ENCODE data around the gene CHMP6.

CHMP6 gene

DNA sequence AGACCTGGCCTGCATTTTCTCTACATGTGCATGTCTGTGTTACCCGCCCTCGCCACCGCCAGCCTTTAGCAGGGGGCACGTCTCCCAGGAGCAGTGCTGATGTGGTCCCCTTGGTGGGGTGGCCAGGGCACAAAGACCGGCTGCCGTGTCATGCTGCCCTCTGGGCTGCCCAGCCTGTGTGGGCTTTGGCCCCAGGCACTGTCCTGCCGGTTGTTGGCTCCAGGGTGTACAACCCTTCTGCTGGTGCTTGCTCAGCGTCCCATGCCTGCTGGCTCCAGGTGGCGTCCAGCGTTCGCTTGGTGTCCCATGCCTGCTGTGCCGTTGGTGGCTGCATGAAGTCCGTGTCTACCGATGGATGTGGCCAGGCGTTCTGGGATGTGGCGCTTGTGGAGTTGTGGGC is 47.5 kb downstream of the CHMP6 start:
- no peak overlapping the region for H3K27ac Mint-ChIP-seq
- peaks cover 3% of the 10 kb centered on the region for H3K36me3 Mint-ChIP-seq (ENCODE audit: low read depth)
- peaks cover 20% of the 10 kb centered on the region for H3K4me1 Mint-ChIP-seq (ENCODE audit: low read depth)
- no peak overlapping the region for H3K4me3 Mint-ChIP-seq
- H3K27me3 Mint-ChIP-seq = peaks cover 19% of the 10 kb centered on the region
- H3K9me3 Mint-ChIP-seq = no peaks in the 10 kb centered on the region
- no peak for DNase-seq

DNA sequence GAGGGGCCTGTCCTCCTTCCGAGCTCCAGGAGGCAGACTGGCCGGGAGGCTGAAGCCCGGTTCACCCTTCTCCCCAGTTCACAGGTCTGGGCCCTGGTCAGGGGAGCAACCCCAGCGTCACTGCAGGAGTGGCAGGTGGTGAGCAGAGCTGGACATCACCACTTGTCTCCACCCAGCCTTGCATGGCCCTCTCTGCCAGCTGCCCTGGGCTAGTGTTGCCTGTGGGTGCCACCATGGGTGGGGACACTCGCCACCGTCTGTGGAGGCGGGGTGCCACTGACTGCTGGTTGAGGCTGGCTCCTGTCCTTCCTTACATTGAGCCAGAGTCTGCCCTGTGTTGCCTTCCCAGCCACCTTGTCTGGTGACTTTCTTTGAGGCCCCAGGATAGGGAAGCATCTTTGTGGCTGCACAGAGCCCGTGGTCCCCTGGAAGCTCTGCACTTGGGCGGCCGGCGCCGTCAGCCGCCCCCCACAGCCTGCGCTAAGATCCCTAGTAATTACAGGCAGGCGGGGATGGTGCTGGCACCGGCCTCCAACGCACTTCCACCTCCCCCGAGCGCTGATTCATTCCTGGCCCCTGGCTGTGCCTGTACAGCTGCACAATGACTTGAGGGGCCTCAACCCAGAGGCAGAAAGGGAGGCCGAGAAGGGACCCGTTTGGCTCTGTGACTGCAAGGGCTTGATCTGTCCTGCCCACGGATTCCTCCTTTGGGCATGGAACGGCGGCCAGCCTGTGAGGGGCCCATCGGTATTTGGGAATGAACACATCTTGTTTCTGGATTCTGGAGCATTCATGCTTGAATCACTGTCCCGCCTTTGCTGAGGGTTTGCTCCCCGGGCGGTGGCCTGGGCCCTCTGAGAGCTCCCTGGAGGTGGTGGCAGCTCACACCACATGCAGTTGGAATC is 48.5 kb downstream of the CHMP6 start:
- Mint-ChIP-seq H3K27me3 (peaks cover 17% of the 10 kb centered on the region), H3K36me3 (ENCODE audit: low read depth) (peaks cover 3% of the 10 kb centered on the region), H3K4me3 (no peak overlapping the region), H3K4me1 (ENCODE audit: low read depth) (peaks cover 18% of the 10 kb centered on the region), H3K9me3 (no peaks in the 10 kb centered on the region), H3K27ac (no peak overlapping the region)
- DNase-seq = no peak

DNA sequence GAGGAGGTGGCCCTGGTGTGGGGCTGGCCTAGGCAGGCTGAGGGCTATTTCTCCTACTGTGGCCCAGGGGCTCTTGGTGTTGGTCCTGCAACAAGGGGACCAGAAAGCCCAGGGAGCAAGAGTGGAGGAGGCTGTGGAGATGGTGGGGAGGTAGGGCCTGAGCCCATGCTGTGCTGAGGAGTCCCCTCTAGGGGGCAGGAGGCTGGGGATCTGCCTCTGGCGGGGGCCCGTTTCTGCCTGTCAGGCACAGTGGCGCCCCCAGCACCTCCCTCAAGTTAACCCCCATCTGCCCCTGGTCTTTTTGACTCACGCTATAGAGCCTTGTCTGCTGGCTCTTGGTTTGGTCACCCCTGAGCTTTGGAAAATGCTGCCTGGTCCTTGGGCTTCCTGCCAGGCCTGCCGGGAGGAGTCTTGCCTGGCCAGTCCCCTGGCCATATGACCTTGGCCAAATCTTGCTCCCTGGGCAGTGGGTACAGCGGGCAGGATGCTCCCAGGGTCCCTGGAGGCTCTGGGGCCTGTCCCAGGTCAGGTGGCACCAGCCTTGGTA is 49.2 kb downstream of the CHMP6 start:
- Mint-ChIP-seq H3K36me3 (ENCODE audit: low read depth) (peaks cover 3% of the 10 kb centered on the region), H3K27ac (no peak overlapping the region), H3K4me1 (ENCODE audit: low read depth) (peaks cover 15% of the 10 kb centered on the region), H3K27me3 (peaks cover 14% of the 10 kb centered on the region), H3K4me3 (no peak overlapping the region), H3K9me3 (no peaks in the 10 kb centered on the region)
- no peak for DNase-seq

DNA sequence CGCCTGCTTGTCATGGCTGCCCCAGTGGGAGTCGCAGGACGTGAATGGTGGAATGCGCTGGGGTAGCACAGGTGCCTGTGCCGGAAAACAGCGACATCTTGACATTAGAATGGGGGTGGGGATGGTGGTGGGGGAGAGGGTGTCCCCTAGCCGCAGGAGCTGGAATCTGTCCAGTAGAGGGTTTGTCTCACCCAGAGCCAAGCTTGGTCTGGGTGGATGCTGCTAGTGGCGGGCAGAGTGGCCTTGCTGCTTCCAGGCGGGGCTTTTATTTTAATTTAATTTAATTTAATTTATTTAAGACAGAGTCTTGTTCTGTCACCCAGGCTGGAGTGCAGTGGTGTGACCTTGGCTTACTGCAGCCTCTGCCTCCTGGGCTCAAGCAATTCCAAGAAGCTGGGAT is 51.0 kb downstream of the CHMP6 start:
- H3K27ac Mint-ChIP-seq = no peak overlapping the region
- no peak overlapping the region for H3K4me3 Mint-ChIP-seq
- peaks cover 2% of the 10 kb centered on the region for H3K36me3 Mint-ChIP-seq (ENCODE audit: low read depth)
- H3K4me1 Mint-ChIP-seq (ENCODE audit: low read depth) = peaks cover 6% of the 10 kb centered on the region
- no peak for DNase-seq
- no peaks in the 10 kb centered on the region for H3K27me3 Mint-ChIP-seq
- no peaks in the 10 kb centered on the region for H3K9me3 Mint-ChIP-seq

DNA sequence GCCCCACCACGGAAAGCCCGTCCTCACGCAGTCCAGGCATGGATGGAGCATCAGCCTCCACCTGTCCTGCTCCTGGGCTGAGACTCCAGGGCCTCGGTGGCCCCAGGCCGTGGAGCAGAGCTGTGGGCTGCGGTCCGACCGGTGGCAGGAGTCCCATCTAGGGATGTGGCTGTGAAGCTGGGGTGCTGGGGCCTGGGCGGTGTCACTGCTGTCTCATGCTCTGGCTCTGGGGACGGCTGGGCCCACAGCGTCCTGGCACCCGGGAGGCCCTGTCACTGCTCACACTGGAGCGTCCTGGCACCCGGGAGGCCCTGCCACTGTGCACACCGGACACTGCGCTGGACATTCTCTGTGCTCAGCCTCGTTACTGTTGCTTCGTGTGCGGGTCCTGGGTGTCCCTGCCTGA is 51.7 kb downstream of the CHMP6 start:
- no peaks in the 10 kb centered on the region for H3K36me3 Mint-ChIP-seq (ENCODE audit: low read depth)
- no peak overlapping the region for H3K27ac Mint-ChIP-seq

DNA sequence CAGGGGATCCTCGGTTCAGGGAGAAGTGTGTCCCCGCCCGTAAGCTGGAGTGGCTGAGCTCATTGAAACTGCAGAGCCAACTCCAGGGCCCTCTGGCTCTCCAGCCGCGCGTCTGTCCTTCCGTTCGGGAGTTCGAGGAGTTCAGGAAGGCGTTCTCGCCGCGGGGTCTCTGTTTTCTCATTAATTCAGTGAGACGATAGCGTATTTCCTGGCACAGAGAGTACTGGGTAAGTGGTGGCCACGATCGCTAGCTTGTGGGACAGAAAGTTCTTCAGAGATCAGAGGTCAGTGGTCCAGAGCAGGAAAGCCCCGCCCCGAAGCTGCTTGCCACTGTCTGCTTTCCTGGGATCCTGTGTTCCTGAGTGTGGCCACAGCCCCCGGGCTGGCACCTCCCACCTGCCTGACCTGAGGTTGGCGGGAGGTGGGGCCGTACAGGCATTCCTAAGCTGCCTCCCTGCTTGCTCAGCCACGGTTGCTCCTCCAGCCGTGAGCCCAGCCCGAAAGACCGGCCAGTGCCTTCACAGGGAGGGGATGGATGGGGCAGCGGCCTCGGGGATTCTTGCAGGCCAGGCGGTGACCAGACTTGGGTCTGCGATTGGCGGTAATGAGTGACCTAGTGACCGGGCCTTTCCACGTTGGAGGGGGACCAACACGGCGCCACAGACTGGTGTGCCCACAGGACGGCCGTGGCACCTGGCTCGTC is 52.2 kb downstream of the CHMP6 start:
- Mint-ChIP-seq H3K36me3 (ENCODE audit: low read depth) (no peaks in the 10 kb centered on the region), H3K4me1 (ENCODE audit: low read depth) (peaks cover 9% of the 10 kb centered on the region), H3K4me3 (no peak overlapping the region), H3K27ac (no peak overlapping the region), H3K27me3 (no peaks in the 10 kb centered on the region), H3K9me3 (no peaks in the 10 kb centered on the region)
- DNase-seq = no peak

More for the DNA sequence above, 51.7 kb downstream of the CHMP6 start:
- no peak overlapping the region for H3K4me3 Mint-ChIP-seq
- H3K4me1 Mint-ChIP-seq (ENCODE audit: low read depth) = peaks cover 5% of the 10 kb centered on the region
- H3K9me3 Mint-ChIP-seq = no peaks in the 10 kb centered on the region
- no peak for DNase-seq
- no peaks in the 10 kb centered on the region for H3K27me3 Mint-ChIP-seq

DNA sequence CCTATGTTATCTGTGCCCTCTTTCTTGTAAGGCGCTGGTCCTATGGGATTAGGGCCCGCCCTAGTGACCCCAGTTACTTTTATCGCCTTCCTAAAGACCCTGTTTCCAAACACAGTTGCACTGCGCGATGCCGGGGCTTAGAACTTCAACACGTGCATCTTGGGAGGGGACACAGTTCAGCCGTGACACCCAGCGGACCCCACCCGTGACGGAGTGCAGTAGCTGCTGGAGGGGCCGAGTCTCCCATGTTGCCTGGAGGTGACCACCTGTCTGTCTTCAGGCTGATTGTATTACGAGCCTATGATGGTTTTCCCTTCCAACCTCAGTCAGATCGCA is 52.8 kb downstream of the CHMP6 start:
- no peak overlapping the region for H3K27ac Mint-ChIP-seq
- no peaks in the 10 kb centered on the region for H3K36me3 Mint-ChIP-seq (ENCODE audit: low read depth)
- no peak overlapping the region for H3K4me3 Mint-ChIP-seq
- DNase-seq = no peak
- peaks cover 14% of the 10 kb centered on the region for H3K4me1 Mint-ChIP-seq (ENCODE audit: low read depth)
- H3K27me3 Mint-ChIP-seq = no peaks in the 10 kb centered on the region
- no peaks in the 10 kb centered on the region for H3K9me3 Mint-ChIP-seq

DNA sequence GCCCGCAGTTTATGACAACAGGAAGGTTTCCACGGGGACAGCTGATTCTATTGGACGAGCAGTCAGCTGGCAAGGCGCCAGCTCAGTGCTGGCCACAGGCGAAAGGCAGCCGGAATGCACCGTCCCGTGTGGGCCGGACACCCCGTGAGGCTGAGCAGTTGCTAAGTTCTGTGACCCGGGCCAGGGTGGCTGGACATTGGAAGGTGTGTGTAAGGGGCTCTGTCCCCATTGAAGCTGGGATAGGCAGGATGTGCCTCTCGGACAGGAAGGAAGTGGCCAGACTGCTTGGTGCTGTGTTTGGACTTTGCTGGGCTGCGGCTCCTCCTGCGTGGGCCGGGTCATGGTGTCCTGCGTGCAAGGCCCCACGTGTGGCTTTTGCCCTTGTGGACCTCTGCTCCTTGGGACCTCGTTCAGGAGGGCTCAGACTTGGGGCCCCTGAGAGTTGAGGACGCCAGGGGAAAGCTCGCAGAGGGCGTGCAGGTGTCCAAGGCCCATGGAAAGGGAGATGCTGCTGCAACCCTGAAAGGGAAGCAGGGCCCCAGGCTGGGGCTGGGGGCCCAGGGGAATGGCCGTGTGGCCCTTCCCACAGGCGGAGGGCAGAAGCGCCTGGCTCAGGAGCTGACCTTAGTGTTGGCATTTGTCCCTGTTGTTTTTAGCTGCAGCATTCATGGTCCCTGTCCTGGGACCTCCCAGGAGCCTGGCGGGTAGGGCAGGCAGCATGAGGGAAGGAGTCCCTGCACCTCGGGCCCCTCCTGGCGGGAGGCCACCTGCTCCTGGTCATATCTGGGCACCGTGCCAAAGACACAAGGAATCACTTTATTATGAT is 53.3 kb downstream of the CHMP6 start:
- H3K9me3 Mint-ChIP-seq = no peaks in the 10 kb centered on the region
- no peak overlapping the region for H3K27ac Mint-ChIP-seq
- no peaks in the 10 kb centered on the region for H3K36me3 Mint-ChIP-seq (ENCODE audit: low read depth)
- no peak for DNase-seq
- H3K4me1 Mint-ChIP-seq (ENCODE audit: low read depth) = peaks cover 18% of the 10 kb centered on the region
- H3K4me3 Mint-ChIP-seq = no peak overlapping the region
- H3K27me3 Mint-ChIP-seq = no peaks in the 10 kb centered on the region

DNA sequence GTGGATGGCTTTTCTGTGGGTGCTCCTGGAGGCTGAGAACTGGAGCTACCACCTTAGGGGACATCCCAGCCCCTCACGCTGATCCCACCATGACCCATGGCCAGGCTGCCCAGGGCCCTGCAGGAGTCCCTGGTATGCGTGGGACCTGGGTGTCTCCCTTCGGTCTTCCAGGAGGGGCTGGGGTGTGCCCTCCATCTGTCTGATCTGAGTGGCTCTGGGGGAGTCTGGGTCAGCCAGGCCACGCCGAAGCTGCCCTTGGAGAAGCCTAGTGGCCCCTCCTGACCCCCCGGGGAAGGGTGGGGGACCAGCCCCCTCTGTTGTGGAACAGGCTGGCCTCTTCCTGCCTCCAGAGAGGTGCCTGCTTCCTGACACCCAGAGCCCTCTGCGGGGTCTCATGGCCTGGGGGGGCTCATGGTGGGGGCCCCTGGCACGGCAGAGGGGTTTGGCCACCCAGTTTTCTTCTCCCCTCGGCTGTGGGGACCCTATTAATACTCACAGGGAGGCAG is 54.0 kb downstream of the CHMP6 start:
- Mint-ChIP-seq H3K27ac (no peak overlapping the region), H3K4me3 (no peak overlapping the region), H3K9me3 (no peaks in the 10 kb centered on the region), H3K4me1 (ENCODE audit: low read depth) (peaks cover 14% of the 10 kb centered on the region), H3K36me3 (ENCODE audit: low read depth) (no peaks in the 10 kb centered on the region), H3K27me3 (no peaks in the 10 kb centered on the region)
- no peak for DNase-seq

DNA sequence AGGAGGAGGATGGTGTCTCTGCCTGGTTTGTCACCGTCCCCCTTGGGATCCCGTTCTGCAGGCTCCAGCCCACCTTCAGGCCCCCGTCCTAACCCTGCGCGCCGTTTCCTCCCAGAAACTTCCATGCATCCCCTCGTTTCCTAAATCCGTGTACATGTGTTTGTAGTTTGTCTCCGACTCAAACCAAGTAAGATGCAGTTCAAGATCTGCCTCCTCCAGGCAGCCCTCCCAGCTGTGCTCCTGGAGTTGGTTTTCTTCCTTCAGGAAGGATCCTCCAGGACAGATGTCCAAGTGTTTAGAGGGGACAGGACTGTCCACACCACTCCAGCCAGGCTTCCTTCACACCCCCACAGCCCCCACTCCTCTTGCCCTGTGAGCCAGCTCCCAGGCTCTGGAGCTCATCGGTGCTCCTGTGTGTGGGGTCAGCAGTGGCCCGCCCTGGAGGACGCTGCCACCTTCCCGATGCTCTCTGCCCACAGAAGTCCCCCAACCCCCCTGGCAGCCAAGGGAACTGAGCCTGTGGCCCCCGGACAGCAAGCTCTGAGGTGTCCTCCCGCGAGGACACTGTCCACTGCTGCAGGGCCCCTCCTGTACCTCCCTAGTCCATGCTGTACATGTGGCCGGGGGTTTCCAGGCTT is 54.6 kb downstream of the CHMP6 start:
- H3K27ac Mint-ChIP-seq = no peak overlapping the region
- H3K9me3 Mint-ChIP-seq = no peaks in the 10 kb centered on the region
- no peak overlapping the region for H3K4me3 Mint-ChIP-seq
- H3K27me3 Mint-ChIP-seq = no peaks in the 10 kb centered on the region
- no peaks in the 10 kb centered on the region for H3K36me3 Mint-ChIP-seq (ENCODE audit: low read depth)
- DNase-seq = no peak
- H3K4me1 Mint-ChIP-seq (ENCODE audit: low read depth) = peaks cover 14% of the 10 kb centered on the region

DNA sequence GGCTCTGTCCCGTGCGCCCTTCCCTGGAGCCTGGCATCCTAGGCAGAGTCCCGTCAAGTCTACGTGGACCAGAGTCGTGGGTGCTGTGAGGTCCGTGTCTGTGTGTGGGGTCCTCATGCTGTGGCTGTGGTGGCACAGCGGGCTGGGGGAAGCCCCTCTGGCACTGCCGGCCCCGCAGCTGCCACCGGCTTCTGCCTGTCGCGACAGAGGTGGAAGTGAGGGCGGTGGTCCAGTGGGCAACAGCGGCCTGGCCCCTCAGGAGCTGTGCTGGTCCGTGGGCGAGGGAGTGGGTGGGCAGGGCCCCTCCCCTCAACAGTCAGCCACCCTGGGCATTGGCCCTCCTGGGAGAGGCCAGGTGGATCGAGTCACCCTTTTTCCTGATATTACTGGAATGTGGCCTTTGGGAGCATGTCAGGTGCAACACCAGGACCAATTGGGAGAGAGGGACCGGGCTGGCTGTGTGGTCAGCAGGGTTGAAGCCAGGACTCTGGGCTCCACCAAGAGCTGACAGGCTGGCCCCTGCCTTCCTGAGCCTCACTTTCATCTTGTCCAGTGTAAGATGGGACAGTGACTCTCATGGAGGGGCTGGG is 55.2 kb downstream of the CHMP6 start:
- DNase-seq = no peak
- Mint-ChIP-seq H3K36me3 (ENCODE audit: low read depth) (no peaks in the 10 kb centered on the region), H3K4me3 (no peak overlapping the region), H3K4me1 (ENCODE audit: low read depth) (peaks cover 14% of the 10 kb centered on the region), H3K27me3 (no peaks in the 10 kb centered on the region), H3K9me3 (no peaks in the 10 kb centered on the region), H3K27ac (no peak overlapping the region)

DNA sequence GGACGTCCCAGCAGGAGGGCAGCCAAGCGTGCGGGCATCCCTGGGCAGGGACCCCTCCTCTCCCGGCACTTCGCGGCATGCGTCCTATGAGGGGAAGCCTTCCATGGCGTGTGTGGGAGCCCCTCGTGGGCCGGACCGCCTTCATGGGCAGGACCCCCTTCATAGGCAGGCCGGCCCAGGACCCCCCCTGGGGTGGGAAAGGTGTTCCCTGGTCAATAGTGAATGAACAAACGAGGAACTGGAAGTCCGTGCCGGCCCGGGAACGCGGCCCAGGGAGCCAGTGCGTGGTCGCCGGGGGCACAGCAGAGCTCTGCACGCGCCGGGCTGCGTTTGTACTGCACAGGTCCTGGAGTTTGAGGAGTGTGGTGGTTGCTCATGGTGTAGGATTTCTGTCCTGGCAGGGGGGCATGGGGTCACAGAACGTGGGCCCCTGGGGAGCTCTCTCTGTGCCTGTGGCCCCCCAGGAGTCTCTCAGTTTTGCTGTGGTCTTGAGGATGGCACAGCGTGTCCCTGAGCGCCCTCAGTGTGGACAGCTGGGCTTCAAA is 57.3 kb downstream of the CHMP6 start:
- DNase-seq = no peak
- no peaks in the 10 kb centered on the region for H3K9me3 Mint-ChIP-seq
- peak overlapping the region; percentile 65 for H3K27ac Mint-ChIP-seq
- H3K27me3 Mint-ChIP-seq = no peaks in the 10 kb centered on the region
- H3K36me3 Mint-ChIP-seq (ENCODE audit: low read depth) = no peaks in the 10 kb centered on the region
- H3K4me1 Mint-ChIP-seq (ENCODE audit: low read depth) = peaks cover 14% of the 10 kb centered on the region
- H3K4me3 Mint-ChIP-seq = no peak overlapping the region

DNA sequence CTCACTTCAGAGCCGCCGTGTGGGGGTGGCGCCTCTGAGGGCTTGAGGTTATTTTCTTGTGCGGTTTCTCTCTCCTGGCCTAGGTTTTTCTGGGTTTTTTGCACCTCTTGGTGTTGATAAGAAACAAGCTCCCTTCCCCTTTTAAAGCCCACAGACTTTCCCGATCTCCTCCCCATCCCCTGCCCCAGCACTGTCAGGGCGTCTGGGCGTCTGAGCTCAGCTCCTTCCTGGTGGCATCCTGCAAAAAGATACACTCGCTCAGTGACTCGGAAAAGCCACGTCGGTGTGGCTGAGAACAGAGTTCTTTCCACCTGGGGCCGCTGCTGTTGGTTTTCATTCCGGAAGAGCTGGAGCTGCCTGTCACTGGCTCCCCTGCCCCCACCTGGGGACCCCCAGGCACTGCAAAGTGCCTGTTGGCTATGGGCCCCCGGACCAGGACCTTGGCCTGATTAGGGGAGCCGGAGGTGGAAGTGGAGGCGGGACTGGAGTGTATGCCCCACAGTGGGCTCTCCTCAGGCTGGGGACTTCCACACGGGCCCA is 57.8 kb downstream of the CHMP6 start:
- Mint-ChIP-seq H3K27me3 (no peaks in the 10 kb centered on the region), H3K27ac (peak overlapping the region; percentile 65), H3K4me3 (no peak overlapping the region), H3K36me3 (ENCODE audit: low read depth) (no peaks in the 10 kb centered on the region), H3K4me1 (ENCODE audit: low read depth) (peaks cover 14% of the 10 kb centered on the region), H3K9me3 (no peaks in the 10 kb centered on the region)
- no peak for DNase-seq

Data from activated T-cell treated with anti-CD3 and anti-CD28 coated beads, Interleukin-2, amount 50 U/mL, for 24 hours (primary cell).